Left ventricle myocardium superior (tissue), 1 donor: ENCODE data around the gene SPTBN5. TPM values are rescaled to one million over a fixed set of nuclear protein-coding genes. Genes with fewer than 3 reads are reported as not detected.

ENCODE experiments used
- ATAC-seq: fragments of 200-7000 bp; cut with Tn5 transposase; one replicate; pipeline ENCODE4 v1.9.1; 2020; ENCODE audit warnings: mild to moderate bottlenecking, moderate library complexity
- DNase-seq: peaks from one replicate; pipeline ENCODE4 v3.0.0-alpha.2; 2020
- intact Hi-C: fragments of 100-400 bp; cut with micrococcal nuclease; formaldehyde crosslinking; loops from one replicate; pipeline ENCODE4 v1.11.0; 2022
- total RNA-seq: library from RNA; stranded (reverse); fragmentation: NEBNext Ultra II Directional; extraction: Animal tissue kit (Norgen Biotek cat#: 25700); gene quantifications from one replicate; pipeline ENCODE4 v1.2.1, GENCODE V29; 2021
- donor health status: DM: no; HTN: yes; CAD: no; lungs with severe emphysema.

Gene SPTBN5
- total RNA-seq, 1 donor from 2014 or later = 3.6 TPM

DNA sequence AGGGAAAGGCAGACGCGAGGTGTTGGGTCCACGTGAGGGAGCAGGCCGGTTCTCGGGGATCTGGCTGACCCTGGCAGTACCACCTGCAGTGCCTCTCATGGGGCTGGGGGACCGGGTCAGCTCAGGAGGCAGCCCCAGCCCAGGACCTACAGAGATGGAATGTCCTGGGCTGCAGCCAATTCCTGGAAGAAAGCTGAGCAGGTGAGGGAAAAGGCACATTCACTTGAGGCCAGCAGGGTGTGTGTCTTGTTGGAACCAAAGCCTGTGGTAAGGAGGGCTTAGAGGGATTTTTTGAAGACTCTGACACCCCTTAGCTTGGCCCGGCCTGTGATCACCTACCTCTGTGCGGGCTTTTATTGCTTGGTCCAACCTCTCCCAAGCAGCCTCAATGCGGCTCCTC lies 39.4 kb downstream of the SPTBN5 start:
- intact Hi-C loops = no loop called here
- no peak for DNase-seq
- no peak for ATAC-seq

DNA sequence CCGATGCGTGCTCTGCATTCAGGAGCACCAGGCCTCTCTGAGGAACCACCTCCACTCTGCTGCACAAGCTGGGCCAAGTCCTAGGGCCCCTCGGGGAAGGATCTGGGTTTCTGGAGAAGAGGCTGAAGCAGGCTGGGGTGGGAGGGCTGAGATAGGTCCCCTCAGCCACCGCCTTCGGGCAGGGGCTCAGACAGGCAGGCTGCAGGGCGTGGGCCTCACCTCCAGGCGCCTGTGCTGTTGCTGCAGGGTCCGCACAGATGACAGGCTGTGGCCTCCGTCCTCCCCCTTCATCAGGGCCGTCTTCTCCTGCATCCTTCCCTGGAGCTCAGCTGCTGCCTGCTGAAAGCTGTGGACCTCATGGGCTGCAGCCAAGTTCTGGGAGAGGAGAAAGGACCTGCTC lies 40.0 kb downstream of the SPTBN5 start:
- intact Hi-C loops = no loop called here
- DNase-seq (no peak), ATAC-seq (no peak)

DNA sequence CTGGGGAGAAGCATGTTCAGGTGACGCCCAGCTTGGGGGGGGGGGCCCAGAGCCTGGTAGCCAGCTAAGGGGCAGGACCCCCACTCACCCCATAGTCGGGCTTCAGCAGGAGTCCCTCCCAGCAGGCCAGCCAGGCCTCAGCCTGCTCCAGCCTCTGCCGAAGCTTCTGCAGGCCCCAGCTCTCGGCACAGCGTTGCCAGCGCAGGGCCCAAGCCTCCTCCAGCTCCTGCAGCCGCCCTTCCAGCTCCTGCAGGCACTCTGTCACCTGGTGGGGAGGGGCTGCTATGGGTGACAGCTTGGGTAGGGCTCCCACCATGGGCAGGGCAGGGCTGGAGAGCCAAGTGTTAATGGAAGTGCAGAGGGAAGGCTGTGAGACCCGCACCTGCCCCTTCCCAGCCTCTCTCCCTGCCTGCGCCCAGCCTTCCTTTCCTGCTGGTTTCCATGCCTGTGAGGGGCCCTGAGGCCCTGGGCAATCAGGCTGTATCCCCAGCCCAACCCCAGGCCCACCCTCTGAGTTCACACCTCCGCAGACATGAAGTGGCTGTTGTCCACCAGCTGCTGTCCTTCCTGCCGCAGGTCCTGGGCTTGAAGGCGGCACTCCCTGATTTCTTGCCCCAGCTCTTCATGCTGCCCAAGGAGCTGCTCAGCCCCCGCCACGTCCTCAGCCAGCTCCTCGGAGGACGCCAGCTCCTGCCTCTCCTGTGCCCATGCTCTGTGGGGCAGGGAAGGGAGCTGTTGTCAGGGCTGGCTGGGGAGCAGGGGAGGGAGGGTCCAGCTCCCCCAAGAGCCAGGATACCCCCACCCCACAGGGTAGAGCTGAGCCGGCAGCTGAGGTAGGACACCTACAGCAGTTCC lies 40.9 kb downstream of the SPTBN5 start:
- DNase-seq = no peak
- ATAC-seq = no peak
- intact Hi-C loops = no loop called here

DNA sequence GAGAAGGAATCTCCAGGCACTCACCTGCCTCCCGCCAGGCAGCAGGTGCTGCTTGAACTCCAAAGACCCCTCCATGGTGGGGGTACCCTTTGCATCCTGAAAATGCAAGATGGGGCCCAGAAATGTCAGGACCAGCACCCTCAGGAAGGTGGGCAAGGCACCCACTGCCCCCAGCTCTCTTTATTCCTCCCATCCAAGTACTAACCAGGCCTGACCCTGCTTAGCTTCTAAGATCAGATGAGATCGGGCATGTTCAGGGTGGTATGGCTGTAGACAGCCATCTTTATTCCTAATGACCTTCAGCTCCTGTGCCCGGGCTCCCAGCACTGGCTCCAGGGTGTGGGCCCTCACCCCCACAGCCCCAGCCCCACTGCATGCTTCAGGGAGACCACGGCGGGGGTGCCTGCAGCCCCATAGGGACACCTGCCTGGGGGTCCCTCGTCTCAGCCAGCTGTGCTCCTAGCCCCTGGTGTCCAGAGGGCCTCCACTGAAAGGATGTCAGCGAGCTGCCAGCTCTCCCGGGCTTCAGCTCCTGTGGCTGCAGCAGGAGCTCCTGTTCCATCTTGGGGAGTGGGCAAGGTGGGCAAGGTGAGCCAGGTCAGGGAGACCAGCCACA lies 42.0 kb downstream of the SPTBN5 start:
- intact Hi-C loops = no loop called here
- ATAC-seq (no peak), DNase-seq (no peak)

DNA sequence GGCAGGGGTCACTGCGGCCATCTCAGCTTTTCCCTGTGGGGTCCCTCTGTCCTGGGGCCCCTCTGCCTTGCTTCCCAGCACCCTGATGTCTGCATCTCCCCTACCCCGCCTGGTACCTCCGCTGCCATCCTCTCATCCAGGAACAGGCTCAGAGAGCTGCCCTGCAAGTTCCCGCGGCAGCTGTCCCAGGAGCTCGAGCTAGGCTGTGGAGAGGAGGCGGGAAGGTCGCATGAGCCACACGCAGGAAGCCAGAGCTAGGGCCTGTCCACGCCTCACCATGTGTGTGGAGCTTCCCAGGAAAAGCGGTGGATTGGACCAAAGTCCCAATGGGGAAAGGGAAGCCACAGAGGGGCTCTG lies 42.7 kb downstream of the SPTBN5 start:
- DNase-seq (no peak), ATAC-seq (no peak)
- intact Hi-C loops = no loop called here

GRCh38 chr15:41850482-41851166 lies 43.2 kb downstream of the SPTBN5 start:
- intact Hi-C loops = no loop called here
- DNase-seq (no peak), ATAC-seq (no peak)

DNA sequence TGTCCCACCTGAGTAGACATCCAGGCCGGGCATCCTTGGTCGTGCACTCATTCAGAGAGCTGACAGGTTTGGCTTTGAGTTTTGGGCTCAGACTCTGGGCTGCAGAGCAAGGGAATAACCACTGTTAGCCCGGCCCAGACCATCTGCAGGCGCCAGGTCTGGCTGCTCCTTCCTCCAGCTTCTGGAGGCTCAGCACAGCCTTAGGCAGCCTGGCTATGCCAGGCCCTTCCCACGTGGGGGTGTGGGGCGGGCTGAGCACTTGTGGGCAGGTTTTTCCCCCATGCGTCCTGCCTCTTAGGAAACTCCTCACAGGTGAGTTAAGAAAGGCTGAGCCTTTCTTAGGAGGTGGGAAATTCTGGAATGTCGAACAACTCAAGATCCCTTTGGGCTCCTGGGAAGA lies 44.0 kb downstream of the SPTBN5 start:
- no peak for DNase-seq
- peak; percentile 16 for ATAC-seq
- intact Hi-C loops = no loop called here

GRCh38 chr15:41849204-41849603 lies 44.6 kb downstream of the SPTBN5 start:
- ATAC-seq = no peak
- DNase-seq = no peak
- intact Hi-C loops = no loop called here

DNA sequence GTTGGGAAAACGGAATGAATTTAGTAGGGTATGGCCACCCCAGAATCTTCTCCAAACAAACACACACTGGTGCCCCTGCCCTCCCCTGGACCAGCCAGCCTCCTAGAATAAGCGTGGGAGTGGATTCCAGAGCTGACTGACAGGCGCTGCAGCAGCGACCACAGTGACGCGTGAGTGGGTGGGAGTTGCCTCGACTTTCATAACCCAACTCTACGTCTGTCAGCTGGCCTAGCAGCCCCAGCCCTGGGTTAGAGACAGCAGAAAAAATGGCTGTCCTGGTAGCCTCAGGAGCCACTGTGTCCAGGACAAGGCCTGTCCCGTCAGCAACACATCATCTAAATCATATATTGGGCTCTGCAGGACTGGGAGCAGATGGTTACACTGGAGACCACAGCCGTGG lies 45.2 kb downstream of the SPTBN5 start:
- DNase-seq = no peak
- no peak for ATAC-seq
- intact Hi-C loops = no loop called here

- ATAC-seq (no peak), DNase-seq (no peak)
- intact Hi-C loops = no loop called here
Measured at GRCh38 chr15:41847981-41848380, 45.9 kb downstream of the SPTBN5 start.

- intact Hi-C loops = no loop called here
- DNase-seq (no peak), ATAC-seq (no peak)
Measured at GRCh38 chr15:41847206-41847605, 46.6 kb downstream of the SPTBN5 start.

DNA sequence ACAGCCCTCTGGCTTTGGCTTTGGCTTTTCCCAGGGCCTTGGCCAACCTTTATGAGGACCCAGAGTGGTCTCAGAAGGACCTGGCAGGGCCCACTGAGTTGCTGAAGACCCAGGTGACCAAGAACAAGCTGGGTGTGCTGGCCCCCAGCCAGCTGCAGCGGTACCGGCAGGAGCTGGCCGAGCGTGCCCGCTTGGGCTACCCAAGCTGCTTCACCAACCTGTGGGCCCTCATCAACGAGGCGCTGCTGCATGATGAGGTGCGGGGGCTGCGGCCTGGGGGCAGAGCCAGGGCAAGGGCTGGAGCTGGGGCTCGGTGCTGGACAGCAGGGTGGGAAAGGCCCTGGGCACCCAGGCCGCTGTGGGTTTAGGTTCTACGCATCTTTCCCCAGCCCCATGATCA lies 49.0 kb downstream of the SPTBN5 start:
- no peak for DNase-seq
- no peak for ATAC-seq
- intact Hi-C loops = no loop called here

DNA sequence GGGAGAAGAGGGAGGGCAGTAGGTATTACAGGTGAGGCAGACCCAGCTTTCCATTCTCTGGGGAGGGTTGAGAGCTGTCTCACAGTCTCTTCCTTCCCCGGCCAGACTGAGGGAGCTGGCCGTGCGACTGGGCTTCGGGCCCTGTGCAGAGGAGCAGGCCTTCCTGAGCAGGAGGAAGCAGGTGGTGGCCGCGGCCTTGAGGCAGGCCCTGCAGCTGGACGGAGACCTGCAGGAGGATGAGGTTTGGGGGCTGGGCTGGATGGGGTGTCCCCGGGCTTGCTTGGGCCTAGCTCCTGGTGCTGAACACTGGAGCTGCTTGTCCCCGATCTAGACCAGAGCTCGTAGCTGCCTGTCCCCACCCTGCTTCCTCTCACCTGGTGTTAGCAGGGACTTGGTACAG lies 50.3 kb downstream of the SPTBN5 start:
- intact Hi-C loops = no loop called here
- ATAC-seq = no peak
- no peak for DNase-seq

DNA sequence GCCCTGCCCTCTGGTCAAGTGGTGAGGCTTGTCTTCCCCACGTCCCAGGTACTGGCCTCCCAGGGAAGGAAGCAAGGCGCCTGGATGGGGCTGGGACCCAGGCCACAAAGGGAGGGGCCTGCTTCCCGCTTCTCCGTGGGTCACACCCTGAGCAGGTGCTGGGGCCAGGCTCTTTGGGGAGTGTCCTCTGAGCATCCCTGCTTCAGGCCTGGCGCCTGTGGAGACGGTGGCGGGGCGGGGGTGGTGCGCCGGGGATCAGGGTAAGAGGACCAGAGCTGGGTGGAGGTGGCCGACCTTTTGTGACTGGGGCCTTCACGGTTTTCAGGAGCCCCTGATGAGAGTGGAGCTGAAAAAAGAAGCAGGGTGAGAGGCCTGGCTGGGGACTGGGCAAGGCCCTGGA lies 51.6 kb downstream of the SPTBN5 start:
- DNase-seq = no peak
- intact Hi-C loops = no loop called here
- ATAC-seq = no peak

- intact Hi-C loops = no loop called here
- DNase-seq (no peak), ATAC-seq (no peak)
Measured at GRCh38 chr15:41841131-41841530, 52.7 kb downstream of the SPTBN5 start.

DNA sequence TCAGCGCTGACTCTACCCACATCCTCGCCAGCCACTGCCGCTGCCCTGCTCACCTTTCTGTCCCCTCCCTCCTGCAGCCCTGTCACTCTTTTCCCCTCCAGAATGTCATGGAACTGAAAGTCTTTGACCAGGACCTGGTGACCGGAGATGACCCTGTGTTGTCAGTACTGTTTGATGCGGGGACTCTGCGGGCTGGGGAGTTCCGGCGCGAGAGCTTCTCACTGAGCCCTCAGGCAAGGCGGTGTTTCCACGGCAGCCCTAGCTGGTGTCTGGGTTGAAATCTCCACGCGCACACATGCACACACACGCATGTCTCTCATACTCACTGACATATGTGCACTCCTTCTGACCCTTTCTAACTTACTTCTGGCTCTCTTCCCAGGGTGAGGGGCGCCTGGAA lies 53.2 kb downstream of the SPTBN5 start:
- no peak for DNase-seq
- no peak for ATAC-seq
- intact Hi-C loops = no loop called here

- ATAC-seq (no peak), DNase-seq (no peak)
- intact Hi-C loops = no loop called here
Measured at GRCh38 chr15:41839781-41840491, 53.9 kb downstream of the SPTBN5 start.

GRCh38 chr15:41838400-41838897 lies 55.4 kb downstream of the SPTBN5 start, which contains the start of gene PLA2G4B:
Gene PLA2G4B, plus strand, starts transcription at chr15:41838847. Its CDS starts 67 bp downstream, at chr15:41838914.
- ATAC-seq = peak; percentile 57

DNA sequence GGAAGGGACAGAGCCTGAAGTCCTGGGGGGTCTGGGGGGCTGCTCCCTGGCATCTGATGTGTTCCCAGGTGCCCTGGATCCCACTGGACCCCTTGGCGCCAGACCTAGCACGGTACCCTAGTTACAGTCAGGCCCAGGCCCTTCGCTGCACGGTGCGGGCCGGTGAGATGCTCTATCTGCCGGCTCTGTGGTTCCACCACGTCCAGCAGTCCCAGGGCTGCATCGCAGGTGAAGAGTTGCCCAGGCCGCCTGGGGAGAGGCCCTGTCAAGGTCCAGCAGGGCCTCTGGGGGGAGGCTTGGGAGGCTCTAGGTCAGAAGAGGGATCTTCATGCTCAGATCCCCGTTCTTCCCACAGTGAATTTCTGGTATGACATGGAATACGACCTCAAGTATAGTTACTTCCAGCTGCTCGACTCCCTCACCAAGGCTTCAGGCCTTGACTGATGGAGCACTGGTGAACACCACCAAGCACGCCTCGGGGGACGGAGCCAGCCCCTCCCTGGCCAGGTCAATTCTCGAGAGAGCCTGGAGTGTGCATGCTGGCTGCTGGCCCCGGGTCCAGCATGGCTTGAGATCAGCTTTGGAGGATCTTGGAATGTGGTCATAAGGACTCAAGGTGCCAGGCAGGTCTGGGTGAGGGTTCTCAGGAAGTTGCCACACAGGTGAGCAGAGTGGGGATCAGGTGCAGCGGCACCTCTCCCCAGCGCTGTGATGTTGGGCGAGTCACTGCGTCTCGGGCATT lies 57.0 kb downstream of the SPTBN5 start:
- intact Hi-C loops = no loop called here
- ATAC-seq (no peak), DNase-seq (no peak)

More at GRCh38 chr15:41838400-41838897, 55.4 kb downstream of the SPTBN5 start, which contains the start of gene PLA2G4B:
- intact Hi-C loops = no loop called here
- no peak for DNase-seq
